DND-41 (cell line): ENCODE results near the gene ATXN7.

ENCODE experiments used
- EZH2 ChIP-seq: IDR thresholded peaks from 3 replicates; pipeline ENCODE4 v1.6.1; 2012; ENCODE audit warnings: borderline replicate concordance, low read depth, mild to moderate bottlenecking, moderate library complexity, low read length, inconsistent platforms; ENCODE audit not compliant: severe bottlenecking
- TF ChIP-seq, protein P1 (sequence below): IDR thresholded peaks from 2 replicates; pipeline ENCODE4 v1.5.1; 2012; ENCODE audit warnings: borderline replicate concordance, low read length, moderate library complexity, mild to moderate bottlenecking; ENCODE audit not compliant: poor library complexity, severe bottlenecking; ENCODE audit errors: extremely low read depth

GRCh38 chr3:63949005-63949404 lies 85.3 kb downstream of the ATXN7 start:
- TF ChIP-seq, protein P1, sequence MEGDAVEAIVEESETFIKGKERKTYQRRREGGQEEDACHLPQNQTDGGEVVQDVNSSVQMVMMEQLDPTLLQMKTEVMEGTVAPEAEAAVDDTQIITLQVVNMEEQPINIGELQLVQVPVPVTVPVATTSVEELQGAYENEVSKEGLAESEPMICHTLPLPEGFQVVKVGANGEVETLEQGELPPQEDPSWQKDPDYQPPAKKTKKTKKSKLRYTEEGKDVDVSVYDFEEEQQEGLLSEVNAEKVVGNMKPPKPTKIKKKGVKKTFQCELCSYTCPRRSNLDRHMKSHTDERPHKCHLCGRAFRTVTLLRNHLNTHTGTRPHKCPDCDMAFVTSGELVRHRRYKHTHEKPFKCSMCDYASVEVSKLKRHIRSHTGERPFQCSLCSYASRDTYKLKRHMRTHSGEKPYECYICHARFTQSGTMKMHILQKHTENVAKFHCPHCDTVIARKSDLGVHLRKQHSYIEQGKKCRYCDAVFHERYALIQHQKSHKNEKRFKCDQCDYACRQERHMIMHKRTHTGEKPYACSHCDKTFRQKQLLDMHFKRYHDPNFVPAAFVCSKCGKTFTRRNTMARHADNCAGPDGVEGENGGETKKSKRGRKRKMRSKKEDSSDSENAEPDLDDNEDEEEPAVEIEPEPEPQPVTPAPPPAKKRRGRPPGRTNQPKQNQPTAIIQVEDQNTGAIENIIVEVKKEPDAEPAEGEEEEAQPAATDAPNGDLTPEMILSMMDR, result no peak
- no peak for TF ChIP-seq EZH2
